HFF-Myc (cell line): ENCODE measurements around the gene C13orf46.

Experiments
- DNase-seq: peaks from one replicate; pipeline ENCODE4 v3.0.0-alpha.2; 2011; ENCODE audit warnings: low read depth; ENCODE audit errors: extremely low read depth
- H3K4me3 ChIP-seq: replicated peaks from 2 replicates; pipeline ENCODE4 v1.5.1; 2011; ENCODE audit warnings: low read depth, mild to moderate bottlenecking, control low read depth, low read length
- TF ChIP-seq, protein P1 (sequence below): IDR thresholded peaks from 2 replicates; pipeline ENCODE4 v1.5.1; 2012; ENCODE audit warnings: mild to moderate bottlenecking, low read depth, low read length, control low read depth; ENCODE audit errors: missing control alignments

The C13orf46 gene

DNA sequence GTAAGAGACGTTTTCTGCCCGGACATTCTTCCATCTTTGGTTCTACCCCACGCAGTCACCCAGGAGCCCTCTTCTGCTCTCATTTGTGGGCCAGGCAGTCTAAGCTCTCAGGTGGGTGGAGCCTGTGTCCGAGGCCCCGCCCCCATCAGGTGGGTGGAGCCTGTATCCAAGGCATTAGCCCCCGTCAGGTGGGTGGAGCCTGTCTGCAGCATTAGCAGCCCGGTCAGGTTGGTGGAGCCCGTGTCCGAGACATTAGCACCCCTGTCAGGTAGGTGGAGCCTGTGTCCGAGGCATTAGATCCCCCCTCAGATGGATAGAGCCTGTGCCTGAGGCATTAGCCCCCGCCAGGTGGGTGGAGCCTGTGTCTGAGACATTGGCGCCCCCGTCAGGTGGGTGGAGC, 45.5 kb upstream of the C13orf46 start:
- DNase-seq, result no peak
- TF ChIP-seq, protein P1, sequence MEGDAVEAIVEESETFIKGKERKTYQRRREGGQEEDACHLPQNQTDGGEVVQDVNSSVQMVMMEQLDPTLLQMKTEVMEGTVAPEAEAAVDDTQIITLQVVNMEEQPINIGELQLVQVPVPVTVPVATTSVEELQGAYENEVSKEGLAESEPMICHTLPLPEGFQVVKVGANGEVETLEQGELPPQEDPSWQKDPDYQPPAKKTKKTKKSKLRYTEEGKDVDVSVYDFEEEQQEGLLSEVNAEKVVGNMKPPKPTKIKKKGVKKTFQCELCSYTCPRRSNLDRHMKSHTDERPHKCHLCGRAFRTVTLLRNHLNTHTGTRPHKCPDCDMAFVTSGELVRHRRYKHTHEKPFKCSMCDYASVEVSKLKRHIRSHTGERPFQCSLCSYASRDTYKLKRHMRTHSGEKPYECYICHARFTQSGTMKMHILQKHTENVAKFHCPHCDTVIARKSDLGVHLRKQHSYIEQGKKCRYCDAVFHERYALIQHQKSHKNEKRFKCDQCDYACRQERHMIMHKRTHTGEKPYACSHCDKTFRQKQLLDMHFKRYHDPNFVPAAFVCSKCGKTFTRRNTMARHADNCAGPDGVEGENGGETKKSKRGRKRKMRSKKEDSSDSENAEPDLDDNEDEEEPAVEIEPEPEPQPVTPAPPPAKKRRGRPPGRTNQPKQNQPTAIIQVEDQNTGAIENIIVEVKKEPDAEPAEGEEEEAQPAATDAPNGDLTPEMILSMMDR, result no peak
- H3K4me3 ChIP-seq, result no peak overlapping the region

DNA sequence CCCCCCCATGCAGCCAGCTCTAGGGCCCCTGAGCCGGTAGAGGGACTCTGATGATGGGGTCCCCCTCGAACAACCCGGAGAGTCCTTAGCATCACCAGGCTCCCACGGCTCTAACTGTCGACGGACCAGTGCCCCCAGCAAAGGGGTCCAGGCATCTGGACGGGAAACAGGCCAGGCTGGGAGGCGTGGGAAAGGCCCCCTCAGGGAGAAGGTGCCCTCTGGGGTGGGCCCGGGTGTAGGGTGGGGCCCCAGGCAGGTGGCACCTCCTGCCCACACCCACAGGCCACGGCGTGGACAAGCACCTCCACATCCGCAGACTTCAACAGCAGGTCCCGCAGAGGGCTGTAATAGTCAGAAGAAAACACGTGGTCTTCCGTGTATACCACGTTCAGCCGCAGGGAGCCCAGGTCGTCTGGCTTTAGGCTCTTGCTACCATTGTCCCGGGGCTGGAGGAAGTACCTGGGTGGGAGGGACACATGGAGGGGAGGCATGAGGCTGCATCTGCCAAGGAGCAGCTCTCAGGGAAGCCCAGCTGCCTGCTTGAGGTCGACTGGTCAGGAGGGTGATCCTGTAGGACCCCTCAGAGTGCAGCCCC, 44.7 kb upstream of the C13orf46 start:
- DNase-seq, result no peak
- TF ChIP-seq, protein P1, result no peak

DNA sequence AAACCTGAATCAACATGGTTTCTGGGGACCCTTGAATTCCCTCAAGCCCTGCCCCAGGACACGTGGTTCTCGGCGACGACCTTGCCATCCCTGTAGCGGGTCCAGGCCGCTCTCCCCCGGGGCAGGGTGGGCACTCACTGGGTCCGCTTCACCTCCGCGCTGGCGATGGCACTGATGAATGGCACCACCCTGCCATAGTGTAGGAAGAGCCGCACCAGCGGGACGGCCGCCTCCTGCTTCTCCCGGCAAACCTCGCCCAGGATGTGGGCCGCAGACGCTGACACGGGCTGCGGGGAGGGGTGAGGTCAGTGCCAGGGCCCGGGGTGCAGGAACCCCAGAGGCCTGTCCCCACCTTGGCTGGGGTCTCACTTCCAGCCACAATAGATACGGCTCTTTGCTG, 44.1 kb upstream of the C13orf46 start:
- DNase-seq, result no peak
- no peak overlapping the region for H3K4me3 ChIP-seq
- TF ChIP-seq, protein P1, result no peak

More for the DNA sequence above, 44.7 kb upstream of the C13orf46 start:
- H3K4me3 ChIP-seq, result no peak overlapping the region

DNA sequence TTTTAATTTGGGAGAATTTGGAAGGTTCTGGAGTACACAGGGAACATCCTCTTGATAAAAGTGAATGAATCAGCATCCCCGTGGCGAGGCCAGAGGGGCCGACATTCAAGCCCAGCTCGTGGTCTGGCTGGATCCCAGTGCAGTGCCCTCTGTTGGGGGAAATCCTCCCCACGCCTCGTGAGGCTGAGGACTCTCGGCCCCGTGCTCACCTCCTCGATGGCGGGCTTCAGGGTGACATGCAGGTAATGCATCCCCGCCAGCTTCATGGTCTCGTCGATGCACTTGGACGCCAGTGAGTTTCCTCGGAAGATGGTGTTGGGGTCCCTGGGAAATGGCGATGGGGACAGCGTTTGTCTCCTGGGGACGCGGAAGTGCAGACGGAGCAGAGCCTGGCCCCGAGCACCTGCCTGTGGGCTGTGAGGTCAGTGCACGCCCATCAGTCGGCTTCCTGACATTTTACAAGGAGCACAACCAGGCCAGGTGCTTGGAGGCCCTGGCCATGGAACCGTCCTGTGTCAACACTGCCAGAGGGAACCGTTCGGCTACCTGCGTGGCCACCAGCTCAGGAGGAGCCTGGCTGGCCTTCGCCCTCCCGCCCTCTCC, 43.3 kb upstream of the C13orf46 start:
- TF ChIP-seq, protein P1, result peak; percentile 45
- no peak overlapping the region for H3K4me3 ChIP-seq
- DNase-seq, result no peak

DNA sequence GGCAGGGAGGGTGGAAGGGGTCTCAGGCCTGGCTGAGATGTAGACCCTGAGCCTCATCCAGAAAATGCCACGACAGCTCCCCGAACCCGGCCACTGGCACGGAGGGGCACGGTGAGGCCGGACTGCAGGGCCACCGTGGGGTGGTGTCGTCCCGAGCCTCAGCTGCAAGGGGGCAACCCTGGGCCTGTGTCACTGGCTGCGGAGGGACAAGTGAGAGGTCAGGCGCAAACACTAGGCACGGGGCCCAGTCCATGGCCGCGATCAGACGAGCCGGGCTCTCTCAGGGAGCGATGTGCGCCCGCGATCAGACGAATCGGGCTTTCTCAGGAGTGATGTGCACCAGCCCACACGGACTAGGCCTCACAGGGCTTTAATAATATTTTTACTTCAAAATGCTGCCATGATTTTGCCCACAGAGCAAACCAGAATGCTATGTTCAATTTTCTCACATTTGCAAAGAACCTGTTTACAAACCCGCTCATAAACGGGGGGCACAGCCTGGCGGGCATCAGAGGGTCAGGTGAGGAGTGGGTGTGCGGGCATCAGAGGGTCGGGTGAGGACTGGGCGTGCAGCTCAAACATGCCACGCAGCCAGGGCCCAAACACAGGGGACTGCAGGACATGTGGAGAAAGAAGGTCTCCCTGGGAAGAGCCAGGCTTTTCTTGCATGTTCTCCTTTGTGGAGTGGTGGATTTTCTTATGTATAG, 42.6 kb upstream of the C13orf46 start:
- H3K4me3 ChIP-seq, result no peak overlapping the region
- no peak for DNase-seq
- TF ChIP-seq, protein P1, result no peak

DNA sequence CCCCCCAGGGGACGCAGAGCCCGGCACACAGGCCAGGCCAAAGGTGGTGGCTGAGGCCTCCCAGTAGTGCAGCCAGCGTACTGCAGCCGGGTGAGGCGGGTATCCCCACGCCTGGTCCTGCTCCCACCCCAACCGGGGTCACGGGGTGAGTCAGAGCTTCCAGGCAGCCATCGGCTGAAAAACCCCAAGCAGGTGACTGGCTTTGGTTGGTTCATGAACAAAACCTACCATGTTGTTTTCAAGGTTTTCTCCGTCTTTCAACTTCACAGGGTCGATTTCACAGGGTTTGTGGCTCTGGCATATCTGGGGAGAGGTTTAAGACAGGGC, 42.1 kb upstream of the C13orf46 start:
- no peak overlapping the region for H3K4me3 ChIP-seq
- TF ChIP-seq, protein P1, result no peak
- DNase-seq, result no peak
